Transverse colon (tissue), 4 donors: Measurements from ENCODE around the gene ZNF148. TPM values are rescaled to one million over a fixed set of nuclear protein-coding genes. Genes with fewer than 3 reads are reported as not detected.

Experiments
- DNase-seq: peaks from one replicate; pipeline ENCODE4 v3.0.0-alpha.2; 2019
- H3K27ac ChIP-seq, 4 donors: fragments of 200-600 bp; sonication (generic); 2 replicates each; pipeline ENCODE4 v1.5.1; 2016 to 2018; ENCODE audit warnings: inconsistent platforms in 4 of 4
- H3K27me3 ChIP-seq: fragments of 200-600 bp; sonication (generic); 2 replicates; pipeline ENCODE4 v1.5.1; 2017; ENCODE audit warnings: inconsistent platforms
- H3K36me3 ChIP-seq, 4 donors: fragments of 200-600 bp; sonication (generic); 2 replicates each; pipeline ENCODE4 v1.5.1; 2017 to 2019; ENCODE audit warnings: inconsistent platforms in 4 of 4
- H3K4me1 ChIP-seq, 4 donors: fragments of 200-600 bp; sonication (generic); 2 replicates each; pipeline ENCODE4 v1.5.1; 2017 to 2020; ENCODE audit warnings: inconsistent platforms in 4 of 4
- H3K4me3 ChIP-seq, 4 donors: fragments of 200-600 bp; sonication (generic); 1 replicate in 1 of 4; 2 replicates in 3 of 4; pipeline versions ENCODE4 v1.5.1 to v1.6.1; 2017 to 2019; ENCODE audit warnings: inconsistent platforms in 4 of 4
- H3K9me3 ChIP-seq, 2 donors: fragments of 200-600 bp; sonication (generic); 2 replicates each; pipeline ENCODE4 v1.5.1; 2017 to 2019; ENCODE audit warnings: inconsistent platforms in 2 of 2
- EP300 ChIP-seq: sonication (generic); formaldehyde crosslinking; IDR thresholded peaks from one replicate; pipeline ENCODE4 v1.6.1; 2017; ENCODE audit warnings: antibody characterized with exemption, low read depth
- POLR2A ChIP-seq: fragments of 450-650 bp; IDR thresholded peaks from one replicate; pipeline ENCODE4 v1.6.1; 2016; ENCODE audit warnings: antibody characterized with exemption, mild to moderate bottlenecking, moderate library complexity
- POLR2AphosphoS5 ChIP-seq, 3 donors: sonication (generic); formaldehyde crosslinking; IDR thresholded peaks; one replicate each; pipeline ENCODE4 v1.6.1; 2016; ENCODE audit warnings: antibody characterized with exemption in 3 of 3
- WGBS, 2 donors: methylation state at CpG; one replicate each; pipeline ENCODE4 v1.1.5; 2018; ENCODE audit warnings: low coverage in 1 of 2; 5-methylcytosine and 5-hydroxymethylcytosine counted together
- in situ Hi-C, 4 donors: fragments of 200-750 bp; cut with MboI; loops; one replicate each; pipeline versions ENCODE4 v1.15.0 to v1.15.1; 2017; ENCODE audit warnings: low sequenced_read_pairs in 3 of 4, low pct_ligation_motif_present in 1 of 4, low pct_unique_long_range_greater_than_20kb in 1 of 4
- intact Hi-C: fragments of 100-400 bp; cut with DNase I; formaldehyde crosslinking; loops from one replicate; pipeline ENCODE4 v1.15.1; 2023; ENCODE audit warnings: low total_unique reads
- total RNA-seq, 4 donors: library from RNA; depleted of rRNA; stranded (reverse); fragments of >200 nt; gene quantifications; one replicate each; pipeline ENCODE4 v1.1.0, GENCODE V29; 2016
- TF ChIP-seq, protein P1 (sequence below), 5 experiments: fragments of 200-600 bp in 3 of 5; fragments of 450-650 bp in 2 of 5; sonication (generic) in 3 of 5; IDR thresholded peaks; 1 replicate in 2 of 5; 2 replicates in 3 of 5; pipeline ENCODE4 v1.5.1; 2016 to 2017; ENCODE audit warnings: antibody characterized with exemption in 5 of 5, inconsistent platforms in 3 of 5, mild to moderate bottlenecking in 2 of 5, moderate library complexity in 1 of 5

Gene ZNF148
- total RNA-seq, 4 donors from 2014 or later: 23.6 to 30.3 (median 27.6) TPM

DNA sequence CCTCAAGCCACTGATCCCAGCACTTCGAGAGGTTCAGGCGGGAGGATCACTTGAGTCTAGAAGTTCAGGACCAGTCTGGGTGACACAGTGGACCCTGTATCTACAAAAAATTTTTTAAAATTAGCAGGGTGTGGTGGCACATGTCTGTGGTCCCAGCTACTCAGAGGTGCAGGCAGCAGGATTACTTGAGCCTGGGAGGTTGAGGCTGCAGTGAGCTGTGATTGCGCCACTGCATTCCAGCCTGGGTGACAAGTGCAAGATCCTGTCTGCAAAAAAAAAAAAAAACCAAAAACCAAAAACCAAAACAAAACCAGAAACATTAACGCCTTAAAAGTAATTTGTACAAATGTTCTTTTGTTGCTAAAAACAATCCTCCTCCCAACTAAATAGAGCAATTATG is 134.6 kb downstream of the ZNF148 start:
- Histone ChIP-seq H3K4me1 (no peaks in the 10 kb centered on the region), H3K4me3 (no peak overlapping the region), H3K27me3 (no peaks in the 10 kb centered on the region), H3K9me3 (no peaks in the 10 kb centered on the region), H3K36me3 (no peaks in the 10 kb centered on the region), H3K27ac (no peak overlapping the region)
- in situ Hi-C loops: no loop called here
- WGBS, 2 donors: 67 to 82% methylated on average over 4 of the region's 4 CpGs
- intact Hi-C loops: no loop called here
- DNase-seq: no peak
- TF ChIP-seq EP300: no peak
- no peak for TF ChIP-seq POLR2AphosphoS5 (IDR thresholded peaks at IDR 0.05)
- TF ChIP-seq POLR2A: no peak
- TF ChIP-seq, protein P1, sequence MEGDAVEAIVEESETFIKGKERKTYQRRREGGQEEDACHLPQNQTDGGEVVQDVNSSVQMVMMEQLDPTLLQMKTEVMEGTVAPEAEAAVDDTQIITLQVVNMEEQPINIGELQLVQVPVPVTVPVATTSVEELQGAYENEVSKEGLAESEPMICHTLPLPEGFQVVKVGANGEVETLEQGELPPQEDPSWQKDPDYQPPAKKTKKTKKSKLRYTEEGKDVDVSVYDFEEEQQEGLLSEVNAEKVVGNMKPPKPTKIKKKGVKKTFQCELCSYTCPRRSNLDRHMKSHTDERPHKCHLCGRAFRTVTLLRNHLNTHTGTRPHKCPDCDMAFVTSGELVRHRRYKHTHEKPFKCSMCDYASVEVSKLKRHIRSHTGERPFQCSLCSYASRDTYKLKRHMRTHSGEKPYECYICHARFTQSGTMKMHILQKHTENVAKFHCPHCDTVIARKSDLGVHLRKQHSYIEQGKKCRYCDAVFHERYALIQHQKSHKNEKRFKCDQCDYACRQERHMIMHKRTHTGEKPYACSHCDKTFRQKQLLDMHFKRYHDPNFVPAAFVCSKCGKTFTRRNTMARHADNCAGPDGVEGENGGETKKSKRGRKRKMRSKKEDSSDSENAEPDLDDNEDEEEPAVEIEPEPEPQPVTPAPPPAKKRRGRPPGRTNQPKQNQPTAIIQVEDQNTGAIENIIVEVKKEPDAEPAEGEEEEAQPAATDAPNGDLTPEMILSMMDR (IDR thresholded peaks at IDR 0.05): no peak

DNA sequence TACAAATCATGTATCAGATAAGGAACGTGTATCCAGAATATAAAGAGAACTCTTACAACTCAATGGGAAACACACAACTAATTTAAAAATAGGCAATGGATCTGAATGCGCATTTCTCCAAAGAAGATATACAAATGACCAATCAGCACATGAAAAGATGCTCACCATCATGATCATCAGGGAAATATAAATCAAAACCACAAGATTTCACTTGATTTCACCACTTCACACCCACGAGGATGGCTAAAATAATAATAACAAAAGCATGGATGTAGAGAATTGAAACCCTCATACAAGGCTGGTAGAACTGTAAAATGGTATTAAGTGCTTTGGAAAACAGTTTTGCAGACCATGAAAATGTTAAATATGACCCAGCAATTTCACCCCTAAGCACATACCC is 135.9 kb downstream of the ZNF148 start:
- Histone ChIP-seq H3K27ac (no peak overlapping the region), H3K27me3 (no peaks in the 10 kb centered on the region), H3K4me3 (no peak overlapping the region), H3K36me3 (no peaks in the 10 kb centered on the region), H3K4me1 (no peaks in the 10 kb centered on the region), H3K9me3 (no peaks in the 10 kb centered on the region)
- 70 to 80% methylated on average over 3 of the region's 3 CpGs for WGBS, 2 donors
- intact Hi-C loops: no loop called here
- no peak for TF ChIP-seq POLR2A
- DNase-seq: no peak
- in situ Hi-C loops: no loop called here

DNA sequence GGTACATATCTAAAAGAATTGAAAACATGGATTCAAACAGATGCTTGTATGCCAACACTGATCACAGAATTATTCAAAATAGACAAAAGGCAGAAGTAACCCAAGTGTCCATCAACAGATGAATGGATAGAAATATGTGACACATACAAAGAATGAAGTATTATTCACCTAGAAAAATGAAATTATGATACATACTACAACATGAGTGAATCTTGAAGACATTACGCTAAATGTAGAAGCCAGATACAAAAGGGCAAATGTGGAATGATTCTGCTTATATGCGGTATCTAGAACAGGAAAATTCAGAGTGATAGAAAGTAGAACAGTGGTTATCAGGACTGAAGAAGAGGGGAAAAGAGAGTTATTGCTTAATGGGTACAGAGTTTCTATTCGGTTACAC is 136.4 kb downstream of the ZNF148 start:
- no peak overlapping the region for H3K27ac ChIP-seq
- no peak for DNase-seq
- H3K4me3 ChIP-seq: no peak overlapping the region
- H3K36me3 ChIP-seq: no peaks in the 10 kb centered on the region
- in situ Hi-C loops (no loop called here), intact Hi-C loops (no loop called here)
- WGBS, 2 donors: 81 to 85% methylated on average over 3 of the region's 3 CpGs
- TF ChIP-seq, protein P1 (IDR thresholded peaks at IDR 0.05): no peak
- TF ChIP-seq POLR2A (no peak), POLR2AphosphoS5 (IDR thresholded peaks at IDR 0.05) (no peak), EP300 (no peak)
- no peaks in the 10 kb centered on the region for H3K9me3 ChIP-seq
- H3K4me1 ChIP-seq: no peaks in the 10 kb centered on the region
- H3K27me3 ChIP-seq: no peaks in the 10 kb centered on the region

DNA sequence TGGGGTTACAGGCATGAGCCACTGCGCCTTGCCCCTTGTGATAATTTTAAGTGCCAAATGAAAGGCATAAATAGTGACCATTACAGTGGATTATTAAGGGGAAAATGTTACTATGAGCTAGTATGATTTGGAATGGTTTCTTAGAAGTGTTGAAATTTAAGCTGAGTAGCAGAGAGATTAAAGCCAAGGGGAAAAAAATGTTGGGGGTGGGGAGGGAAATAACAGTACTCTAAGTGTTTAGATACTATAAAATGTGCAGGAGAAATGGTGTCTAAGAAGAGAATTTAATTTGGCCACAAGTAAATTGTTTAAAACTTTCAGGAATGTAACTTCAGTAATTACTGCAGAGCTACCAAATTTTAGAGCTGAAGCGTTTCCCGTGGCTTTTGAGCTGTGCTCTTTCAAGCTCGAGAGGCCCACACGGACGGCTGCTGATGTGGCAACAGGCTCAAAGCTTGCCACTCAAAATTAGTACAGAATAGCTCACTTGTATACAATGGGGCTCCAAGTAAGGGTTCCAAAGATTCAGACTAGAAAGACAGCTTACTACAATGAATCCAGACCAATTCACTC is 138.7 kb downstream of the ZNF148 start:
- no peak overlapping the region for H3K27ac ChIP-seq

More for the DNA sequence above, 138.7 kb downstream of the ZNF148 start:
- peaks cover 0 to 9% (median 0%) of the 10 kb centered on the region in 4 donors for H3K36me3 ChIP-seq
- no peak overlapping the region for H3K4me3 ChIP-seq
- no peaks in the 10 kb centered on the region for H3K9me3 ChIP-seq
- no peak for DNase-seq
- H3K27me3 ChIP-seq: no peaks in the 10 kb centered on the region
- no peaks in the 10 kb centered on the region for H3K4me1 ChIP-seq
- in situ Hi-C loops (no loop called here), intact Hi-C loops (no loop called here)
- TF ChIP-seq, protein P1 (IDR thresholded peaks at IDR 0.05): no peak
- TF ChIP-seq POLR2A (no peak), POLR2AphosphoS5 (IDR thresholded peaks at IDR 0.05) (no peak), EP300 (no peak)
- 69 to 73% methylated on average over 6 of the region's 6 CpGs for WGBS, 2 donors
